ENCODE results near the gene MAPK10. TPM values are rescaled to one million over a fixed set of nuclear protein-coding genes. Genes with fewer than 3 reads are reported as not detected.

MAPK10 gene
- total RNA-seq, 1 experiment from 2014 or later, result 3.6 TPM

DNA sequence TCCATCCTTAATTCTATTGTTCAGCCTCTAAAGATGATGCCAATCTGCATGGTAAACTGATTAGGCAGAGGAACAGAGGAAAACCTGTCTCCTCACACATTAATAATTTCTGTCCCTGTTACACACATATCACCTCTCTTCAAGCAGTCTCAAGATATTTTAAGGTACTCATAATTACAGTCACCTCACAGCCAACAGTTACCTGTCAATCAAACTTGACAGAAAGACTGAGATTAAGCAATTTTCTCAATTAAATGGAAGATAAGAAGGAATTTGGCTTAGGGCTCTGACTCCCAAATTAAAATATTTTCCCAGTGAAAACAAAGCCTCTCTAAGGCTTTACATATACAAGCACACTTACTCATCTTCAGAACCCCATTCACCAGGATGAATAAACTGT is 85.2 kb downstream of the MAPK10 start:
- H3K4me3 Mint-ChIP-seq (ENCODE audit: low read depth, unreplicated experiment), result no peak overlapping the region
- peaks cover 2% of the 10 kb centered on the region for H3K9me3 Mint-ChIP-seq (ENCODE audit: low read depth, unreplicated experiment)
- no TSS peak for BruUV-seq (replicated peaks)
- no peaks in the 10 kb centered on the region for H3K4me1 Mint-ChIP-seq (ENCODE audit: low read depth, unreplicated experiment)
- TF ChIP-seq CTCF (IDR thresholded peaks at IDR 0.05; ENCODE audit: unreplicated experiment), result no peak
- H3K27me3 Mint-ChIP-seq (ENCODE audit: unreplicated experiment), result no peaks in the 10 kb centered on the region
- no peaks in the 10 kb centered on the region for H3K36me3 Mint-ChIP-seq (ENCODE audit: insufficient read depth, unreplicated experiment)
- CTCF ChIA-PET, result no interaction called here
- H3K27ac Mint-ChIP-seq (ENCODE audit: unreplicated experiment), result no peak overlapping the region
- DNase-seq, result no peak
- intact Hi-C loops (cut with micrococcal nuclease; ENCODE audit: unreplicated experiment), result no loop called here

DNA sequence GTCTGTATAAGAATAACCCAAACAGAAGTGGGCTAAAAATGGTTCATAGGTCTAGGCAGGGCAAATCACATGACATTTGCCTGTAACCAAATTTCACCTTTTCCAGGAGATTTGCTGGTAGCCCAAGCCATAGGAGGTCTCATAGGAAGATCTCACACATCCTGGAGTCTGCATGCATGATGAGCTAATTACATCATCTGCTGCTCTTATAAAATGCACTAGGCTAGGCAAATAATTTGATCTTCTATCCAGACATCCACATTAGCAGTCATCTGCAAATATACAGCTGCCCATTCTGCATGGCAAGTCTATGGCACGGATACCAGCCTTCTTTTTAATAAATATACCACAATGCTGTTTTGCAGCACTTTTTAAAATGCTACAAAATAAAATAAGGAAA is 87.2 kb downstream of the MAPK10 start:
- TF ChIP-seq CTCF (IDR thresholded peaks at IDR 0.05; ENCODE audit: unreplicated experiment), result no peak
- H3K36me3 Mint-ChIP-seq (ENCODE audit: insufficient read depth, unreplicated experiment), result no peaks in the 10 kb centered on the region
- DNase-seq, result no peak
- H3K9me3 Mint-ChIP-seq (ENCODE audit: low read depth, unreplicated experiment), result peaks cover 2% of the 10 kb centered on the region
- no peaks in the 10 kb centered on the region for H3K4me1 Mint-ChIP-seq (ENCODE audit: low read depth, unreplicated experiment)
- no peak overlapping the region for H3K4me3 Mint-ChIP-seq (ENCODE audit: low read depth, unreplicated experiment)
- CTCF ChIA-PET, result no interaction called here
- intact Hi-C loops (cut with micrococcal nuclease; ENCODE audit: unreplicated experiment), result no loop called here
- no peak overlapping the region for H3K27ac Mint-ChIP-seq (ENCODE audit: unreplicated experiment)
- BruUV-seq (replicated peaks), result no TSS peak
- no peaks in the 10 kb centered on the region for H3K27me3 Mint-ChIP-seq (ENCODE audit: unreplicated experiment)

- Mint-ChIP-seq H3K4me3 (ENCODE audit: low read depth, unreplicated experiment) (no peak overlapping the region), H3K9me3 (ENCODE audit: low read depth, unreplicated experiment) (no peaks in the 10 kb centered on the region)
- intact Hi-C loops (cut with micrococcal nuclease; ENCODE audit: unreplicated experiment), result no loop called here
Measured at GRCh38 chr4:86271057-86271456, 88.8 kb downstream of the MAPK10 start.

DNA sequence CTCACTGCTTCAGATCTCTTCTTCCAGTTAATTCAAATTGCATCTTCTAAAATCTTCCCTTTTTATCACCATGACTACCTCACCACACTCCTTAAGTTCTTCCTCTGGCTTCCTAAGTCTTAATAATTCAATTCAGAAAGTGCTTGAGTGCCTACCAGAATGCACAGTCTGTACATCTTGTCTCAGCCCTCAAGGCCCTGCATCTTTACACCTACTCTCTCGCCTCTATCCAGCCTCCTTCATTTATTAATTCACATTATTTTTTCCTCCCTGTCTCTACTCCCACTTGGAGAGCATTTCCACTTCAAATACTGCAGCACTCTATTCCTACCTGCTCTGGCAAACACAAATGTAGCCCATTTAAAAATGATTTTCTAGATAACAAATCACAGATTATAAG is 90.5 kb downstream of the MAPK10 start:
- H3K36me3 Mint-ChIP-seq (ENCODE audit: insufficient read depth, unreplicated experiment), result no peaks in the 10 kb centered on the region
- H3K9me3 Mint-ChIP-seq (ENCODE audit: low read depth, unreplicated experiment), result no peaks in the 10 kb centered on the region
- BruUV-seq (replicated peaks), result no TSS peak
- H3K27ac Mint-ChIP-seq (ENCODE audit: unreplicated experiment), result no peak overlapping the region
- no peaks in the 10 kb centered on the region for H3K4me1 Mint-ChIP-seq (ENCODE audit: low read depth, unreplicated experiment)
- intact Hi-C loops (cut with micrococcal nuclease; ENCODE audit: unreplicated experiment), result no loop called here
- DNase-seq, result no peak
- CTCF ChIA-PET, result no interaction called here
- no peak for TF ChIP-seq CTCF (IDR thresholded peaks at IDR 0.05; ENCODE audit: unreplicated experiment)
- no peaks in the 10 kb centered on the region for H3K27me3 Mint-ChIP-seq (ENCODE audit: unreplicated experiment)
- H3K4me3 Mint-ChIP-seq (ENCODE audit: low read depth, unreplicated experiment), result no peak overlapping the region

More at GRCh38 chr4:86271057-86271456, 88.8 kb downstream of the MAPK10 start:
- BruUV-seq (replicated peaks), result no TSS peak
- Mint-ChIP-seq H3K27ac (ENCODE audit: unreplicated experiment) (no peak overlapping the region), H3K36me3 (ENCODE audit: insufficient read depth, unreplicated experiment) (no peaks in the 10 kb centered on the region), H3K27me3 (ENCODE audit: unreplicated experiment) (no peaks in the 10 kb centered on the region), H3K4me1 (ENCODE audit: low read depth, unreplicated experiment) (no peaks in the 10 kb centered on the region)
- DNase-seq, result no peak
- CTCF ChIA-PET, result no interaction called here
- TF ChIP-seq CTCF (IDR thresholded peaks at IDR 0.05; ENCODE audit: unreplicated experiment), result no peak

- H3K36me3 Mint-ChIP-seq (ENCODE audit: insufficient read depth, unreplicated experiment), result no peaks in the 10 kb centered on the region
- no peaks in the 10 kb centered on the region for H3K4me1 Mint-ChIP-seq (ENCODE audit: low read depth, unreplicated experiment)
- no peak for DNase-seq
- TF ChIP-seq CTCF (IDR thresholded peaks at IDR 0.05; ENCODE audit: unreplicated experiment), result no peak
- intact Hi-C loops (cut with micrococcal nuclease; ENCODE audit: unreplicated experiment), result no loop called here
- CTCF ChIA-PET, result no interaction called here
- no peak overlapping the region for H3K4me3 Mint-ChIP-seq (ENCODE audit: low read depth, unreplicated experiment)
- no TSS peak for BruUV-seq (replicated peaks)
- no peak overlapping the region for H3K27ac Mint-ChIP-seq (ENCODE audit: unreplicated experiment)
- H3K27me3 Mint-ChIP-seq (ENCODE audit: unreplicated experiment), result no peaks in the 10 kb centered on the region
- H3K9me3 Mint-ChIP-seq (ENCODE audit: low read depth, unreplicated experiment), result no peaks in the 10 kb centered on the region
Measured at GRCh38 chr4:86264241-86264640, 95.6 kb downstream of the MAPK10 start.

All from Calu3 (cell line).